HG02938 (cell line): ENCODE data around the gene TSPAN32.

Source experiments
- ATAC-seq: cut with Tn5 transposase; IDR thresholded peaks from one replicate; pipeline ENCODE4 v1.9.1; 2021; ENCODE audit warnings: mild to moderate bottlenecking, moderate library complexity; ENCODE audit not compliant: unreplicated experiment

TSPAN32 gene

DNA sequence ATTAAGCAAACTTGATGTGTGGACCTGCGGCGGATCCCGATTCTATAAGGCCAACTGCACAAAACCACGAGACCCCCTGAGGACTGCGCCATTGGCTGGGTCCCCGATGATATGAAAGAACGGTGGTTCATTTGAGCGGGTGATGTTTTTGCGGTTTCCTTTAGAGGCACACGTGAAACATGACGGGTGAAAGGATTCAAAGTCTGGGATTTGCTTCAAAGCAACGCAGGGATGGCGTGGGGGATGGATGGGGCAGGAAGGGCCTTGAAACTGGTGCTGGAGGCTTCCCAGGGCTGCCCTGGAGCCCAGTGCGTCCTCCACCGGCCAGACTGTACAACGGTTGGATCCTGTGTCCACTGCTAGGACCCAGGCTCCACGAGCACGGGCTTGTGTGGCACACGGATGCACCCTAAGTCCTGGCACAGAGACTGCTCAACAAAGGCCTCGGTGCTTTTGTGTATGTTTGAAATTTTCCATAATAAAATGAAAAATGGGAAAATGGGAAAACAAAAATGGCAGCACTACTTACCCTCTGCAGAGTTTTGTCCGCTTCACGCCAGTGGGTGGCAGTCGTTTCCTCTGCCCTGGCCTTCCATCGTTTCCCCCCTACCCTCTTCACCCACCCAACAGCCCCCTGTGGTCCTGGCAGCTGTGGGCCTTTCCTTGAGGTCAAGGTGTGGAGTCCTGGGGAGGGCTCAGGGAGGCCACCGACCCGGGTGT, 35.1 kb upstream of the TSPAN32 start:
- no peak for ATAC-seq

DNA sequence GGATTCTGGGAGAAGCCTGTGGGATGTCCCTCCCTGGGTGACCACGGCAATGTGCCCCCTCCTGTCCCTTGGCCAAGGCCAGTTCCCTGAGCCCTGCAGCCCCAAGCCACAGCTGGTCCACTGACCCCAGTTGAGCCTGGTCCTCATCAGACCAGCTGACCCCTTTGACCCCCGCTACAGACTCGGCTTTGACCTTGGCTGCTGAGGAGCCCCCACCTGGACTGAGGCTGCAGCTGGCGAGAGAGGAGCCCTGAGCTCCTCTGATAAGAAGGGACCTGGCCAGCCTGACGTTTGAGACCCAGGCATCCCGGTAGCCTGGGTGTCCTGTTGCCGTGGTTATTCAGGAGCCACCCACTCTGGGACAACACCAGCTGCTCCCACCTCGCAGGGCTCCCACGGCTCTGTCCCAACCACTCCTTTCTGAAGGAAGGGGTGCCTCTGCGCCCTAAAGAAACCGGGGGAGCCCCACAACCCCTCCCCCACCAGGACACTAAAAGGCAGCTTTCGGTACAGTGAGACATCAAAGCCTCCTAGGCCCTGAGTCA, 34.4 kb upstream of the TSPAN32 start:
- ATAC-seq, result no peak

DNA sequence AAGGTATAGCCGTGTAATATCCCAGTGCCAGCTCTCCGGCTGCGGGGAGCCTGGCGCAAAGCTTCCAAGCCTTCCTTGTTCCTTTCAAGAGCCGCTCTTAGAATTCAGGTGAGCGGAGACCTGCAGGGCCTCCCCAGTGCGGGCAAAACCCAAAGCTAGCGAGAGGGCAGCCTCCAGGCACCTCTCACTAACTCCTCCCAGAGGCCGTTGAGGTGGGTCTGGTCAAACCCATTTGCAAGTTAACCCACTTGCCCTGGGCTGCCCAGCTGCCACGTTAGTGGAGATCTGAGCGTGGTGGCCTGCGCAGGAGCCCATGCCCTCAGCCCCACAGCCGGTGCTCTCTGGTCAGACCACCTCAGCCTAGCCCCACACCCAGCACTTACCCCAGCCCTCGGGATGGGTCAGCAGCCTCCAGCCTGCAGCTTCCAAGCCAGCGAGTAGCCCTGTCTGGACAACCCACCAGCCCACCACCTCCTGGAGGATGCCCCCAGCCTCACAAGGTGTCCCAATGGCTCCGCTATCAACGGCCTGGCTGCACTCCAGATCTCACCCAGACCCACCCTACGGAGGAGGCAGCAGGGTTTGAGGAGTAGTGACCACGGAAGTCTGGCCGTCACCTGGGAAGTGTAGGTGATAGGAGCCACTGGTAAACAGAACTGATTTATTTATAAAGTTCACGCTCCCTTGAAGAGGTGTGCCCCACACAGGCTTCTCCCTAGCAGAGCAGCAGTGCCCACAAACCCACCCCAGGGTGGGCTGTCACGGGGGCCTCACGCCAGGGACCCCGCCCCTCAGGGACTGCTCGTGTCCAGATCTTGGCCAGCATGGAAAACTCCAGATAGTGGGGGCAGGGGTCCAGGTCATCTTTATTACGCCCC, 33.7 kb upstream of the TSPAN32 start:
- ATAC-seq, result no peak

DNA sequence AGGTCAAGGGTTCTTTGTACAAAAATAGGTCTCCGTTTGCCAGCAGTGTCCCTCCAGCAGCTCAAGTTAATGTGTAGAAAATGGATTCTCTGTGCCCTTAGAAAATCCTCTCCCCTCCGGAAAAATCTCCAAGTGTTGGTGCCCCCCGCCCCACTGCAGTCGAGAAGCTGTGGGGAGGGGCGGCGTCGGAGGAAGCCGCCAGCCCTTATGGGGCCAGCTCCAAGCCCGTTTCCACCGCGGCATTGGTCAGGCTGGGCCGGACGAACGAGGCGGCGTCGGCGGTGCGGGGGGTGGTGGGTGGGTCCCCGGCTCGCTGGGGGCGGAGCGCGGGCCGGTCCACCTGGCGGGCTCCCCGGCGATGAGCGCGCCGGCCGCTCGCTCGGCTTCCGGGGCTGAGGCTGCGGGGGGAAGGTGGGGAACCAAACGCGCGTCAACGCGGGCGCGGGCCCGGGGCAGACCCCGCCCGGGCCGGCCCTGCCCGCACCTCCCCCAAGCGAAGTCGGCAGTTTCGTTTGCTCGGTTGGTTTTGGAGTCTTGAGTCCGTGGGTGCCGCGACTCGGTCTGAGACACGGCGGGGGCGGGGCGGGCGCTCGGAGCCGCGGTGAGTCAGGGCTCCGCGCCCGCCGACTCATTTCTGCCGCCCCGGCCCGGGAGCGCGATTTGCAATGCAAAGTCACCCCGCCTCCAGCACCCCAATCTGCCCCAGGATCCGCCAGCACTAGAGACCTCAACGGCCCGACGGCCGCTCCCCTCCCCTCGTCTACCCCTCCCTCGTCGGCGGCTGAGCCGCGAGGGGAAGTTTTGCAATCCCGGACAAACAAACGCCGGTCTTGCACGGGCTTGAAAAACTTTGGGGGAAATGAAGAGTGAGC, 32.8 kb upstream of the TSPAN32 start:
- no peak for ATAC-seq

DNA sequence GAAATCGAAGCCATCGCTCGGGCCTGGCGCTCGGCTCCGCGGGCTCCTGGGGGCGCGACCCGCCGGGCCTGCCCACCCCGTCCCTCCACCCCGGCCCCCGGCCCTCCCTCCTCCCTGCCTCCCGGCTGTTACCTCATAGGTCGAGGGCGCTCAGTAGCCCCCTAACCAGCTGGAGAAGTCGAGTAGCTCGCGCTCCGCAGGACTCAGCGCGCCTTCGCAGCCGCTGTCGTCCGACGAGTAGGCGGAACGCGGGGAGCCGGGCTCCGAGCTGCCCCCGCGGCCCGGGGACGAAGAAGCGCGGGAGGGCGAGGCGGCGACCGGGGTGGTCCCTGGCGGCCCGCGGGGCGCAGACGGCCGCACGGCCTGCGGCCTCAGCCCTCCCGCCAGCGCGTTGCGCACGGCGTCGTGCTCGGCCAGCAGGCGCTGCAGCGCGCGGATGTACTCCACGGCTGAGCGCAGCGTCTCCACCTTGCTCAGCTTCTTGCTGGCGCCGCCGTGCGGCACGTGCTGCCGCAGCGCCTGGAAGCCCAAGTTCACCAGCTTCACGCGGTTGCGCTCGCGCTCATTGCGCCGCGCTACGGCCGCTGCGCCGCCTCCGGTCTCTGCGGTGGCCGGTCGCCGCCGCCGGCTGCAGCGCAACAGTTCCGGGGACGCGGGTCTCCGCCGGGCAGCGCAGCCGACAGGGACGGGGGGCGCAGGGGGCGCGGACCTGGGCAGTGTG, 32.1 kb upstream of the TSPAN32 start:
- no peak for ATAC-seq

DNA sequence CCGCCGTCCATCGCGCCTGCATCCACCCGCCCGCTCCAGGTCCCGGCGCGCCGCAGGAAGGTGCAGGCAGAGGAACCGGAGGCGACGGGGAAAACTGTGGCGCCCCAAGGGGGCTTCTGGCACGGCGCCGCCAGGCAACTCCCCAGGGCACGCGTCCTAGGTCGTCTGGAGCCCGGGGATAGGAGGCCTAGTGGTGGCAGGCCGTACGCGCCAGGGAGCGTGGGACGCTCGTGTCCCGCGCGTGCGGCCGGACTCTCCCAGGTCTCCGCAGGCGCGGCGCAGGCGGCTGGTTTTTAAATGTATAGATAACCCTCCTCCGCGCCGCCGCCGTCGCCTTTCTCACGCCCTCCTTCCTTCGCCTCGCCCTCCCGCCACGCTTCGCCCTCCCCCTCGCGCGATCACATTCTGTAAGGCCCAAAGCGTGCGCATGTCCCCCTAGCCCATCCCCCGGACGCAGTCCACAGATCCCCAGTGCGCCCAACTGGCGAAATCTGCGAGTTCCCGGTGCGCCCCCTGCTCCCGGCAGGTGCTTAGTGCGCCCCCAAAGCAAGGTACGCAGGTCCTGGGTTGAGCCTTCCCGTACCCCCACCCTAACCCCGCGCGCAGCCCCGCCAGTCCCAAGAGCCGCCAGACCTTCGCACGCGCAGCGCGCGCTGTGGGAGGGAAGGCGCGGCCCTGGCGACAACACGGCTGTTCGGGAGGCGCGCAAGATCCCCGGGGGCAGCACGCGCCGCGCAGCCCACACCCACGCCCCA, 31.3 kb upstream of the TSPAN32 start, which contains the start of gene ASCL2:
Gene ASCL2 (minus strand): TSS at position 267 of the 755 bp plus-strand sequence. CDS start 256 bp downstream, at position 11.
- ATAC-seq, result no peak

DNA sequence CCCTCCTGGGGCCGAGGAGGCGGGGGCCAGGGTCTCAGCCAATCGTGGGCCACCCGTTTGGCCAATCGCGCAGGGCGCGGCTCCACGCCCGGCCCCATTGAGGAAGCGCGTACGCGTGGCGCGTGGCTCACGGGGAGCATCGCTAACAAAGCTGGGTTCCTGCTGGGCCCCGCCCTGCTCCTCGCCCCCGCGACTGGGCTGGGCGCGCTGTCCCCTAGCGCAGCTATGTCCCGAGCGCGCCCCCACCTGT, 30.8 kb upstream of the TSPAN32 start:
- no peak for ATAC-seq

DNA sequence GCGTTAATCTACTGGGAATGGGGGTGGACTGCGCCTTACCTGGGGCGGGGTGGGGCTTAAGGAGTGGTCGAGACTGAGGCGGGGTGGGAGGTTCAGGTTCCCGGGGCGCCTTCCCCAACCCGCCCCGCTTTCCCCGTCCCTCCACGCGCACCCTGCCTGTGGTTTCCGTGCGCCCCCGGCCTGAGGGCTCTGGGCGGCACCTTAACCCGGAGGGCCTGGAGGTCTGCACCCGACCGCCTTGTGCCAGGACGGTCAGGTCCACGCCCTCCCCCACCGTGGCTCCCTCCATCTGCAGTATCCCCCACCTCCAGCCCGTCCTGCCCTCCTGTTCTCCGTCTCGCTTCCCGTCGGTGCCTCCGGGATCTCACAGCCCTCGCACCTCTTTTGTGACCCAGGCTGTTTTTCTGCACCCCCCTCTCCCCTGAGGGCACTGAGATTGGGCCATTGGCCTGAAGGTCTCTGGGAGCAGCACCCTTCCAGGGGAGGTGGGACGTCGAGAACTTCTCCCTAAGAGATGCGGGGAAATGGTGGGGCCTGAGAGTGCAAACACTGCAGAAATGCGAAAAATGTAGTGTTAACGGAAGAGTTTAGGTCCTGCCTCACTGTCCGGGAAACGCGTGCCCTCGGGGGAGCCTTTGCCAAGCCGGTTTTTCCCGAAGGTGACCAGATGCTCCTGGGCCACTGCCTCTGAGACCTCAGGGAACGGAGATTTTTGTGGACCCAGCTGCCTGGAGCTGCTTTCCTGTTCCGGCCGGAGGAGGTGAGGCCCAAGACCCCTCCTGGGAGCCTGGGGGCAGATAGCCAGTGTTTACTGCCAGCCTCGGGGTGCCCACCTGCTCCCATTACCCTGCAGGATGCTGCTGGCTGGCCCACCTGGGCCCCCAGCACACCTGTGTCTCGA, 30.2 kb upstream of the TSPAN32 start:
- ATAC-seq, result no peak

DNA sequence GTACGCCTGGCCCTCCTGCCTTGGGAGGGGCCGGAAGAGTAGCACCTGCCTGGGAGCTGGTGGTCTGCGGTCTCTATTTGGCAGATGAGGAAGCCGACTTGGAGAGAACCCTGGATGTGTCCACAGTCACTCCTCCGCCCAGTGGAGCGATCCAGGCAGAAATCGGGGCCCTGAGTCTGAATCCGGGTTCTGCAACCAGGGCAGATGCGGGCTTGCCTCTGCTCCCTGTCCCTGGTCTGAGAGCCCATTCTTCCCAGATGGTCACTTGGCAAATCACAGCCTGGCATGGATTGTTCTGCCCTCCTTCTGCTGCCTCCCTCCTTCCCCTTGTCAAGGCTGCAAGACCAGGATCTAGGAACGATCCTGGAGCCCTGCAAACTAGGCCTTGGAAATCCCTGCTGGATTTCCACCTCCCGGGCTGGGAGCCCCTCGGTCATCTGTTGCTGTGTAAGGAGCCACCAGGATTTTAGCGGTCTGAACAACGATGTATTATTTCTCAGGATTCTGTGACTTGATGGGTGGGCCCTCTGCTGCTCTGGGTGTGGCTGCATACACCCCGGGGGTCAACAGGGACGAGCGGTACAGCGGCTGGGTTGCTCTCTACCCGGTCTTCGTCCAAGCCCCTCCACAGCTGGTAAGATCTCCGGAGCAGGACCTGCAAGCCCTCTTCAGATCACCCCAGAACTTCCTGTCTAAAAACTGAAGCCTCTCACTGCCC, 29.4 kb upstream of the TSPAN32 start:
- no peak for ATAC-seq

DNA sequence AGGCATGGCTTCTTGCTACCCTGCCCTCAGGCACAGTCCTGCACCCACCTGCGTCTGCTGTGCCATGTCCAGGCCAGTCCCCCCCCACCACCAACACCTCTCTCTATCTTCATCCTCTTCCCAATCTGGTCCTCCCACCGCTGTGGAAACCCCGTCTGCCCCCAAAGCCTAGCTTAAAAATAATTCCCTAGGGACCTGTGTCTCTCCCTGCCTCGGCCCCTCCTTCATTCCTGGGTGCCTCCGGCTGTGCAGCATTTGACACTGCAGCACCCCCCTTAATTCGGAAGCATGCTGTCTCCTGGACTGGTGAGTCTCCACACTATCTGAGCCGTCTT, 28.9 kb upstream of the TSPAN32 start:
- no peak for ATAC-seq

DNA sequence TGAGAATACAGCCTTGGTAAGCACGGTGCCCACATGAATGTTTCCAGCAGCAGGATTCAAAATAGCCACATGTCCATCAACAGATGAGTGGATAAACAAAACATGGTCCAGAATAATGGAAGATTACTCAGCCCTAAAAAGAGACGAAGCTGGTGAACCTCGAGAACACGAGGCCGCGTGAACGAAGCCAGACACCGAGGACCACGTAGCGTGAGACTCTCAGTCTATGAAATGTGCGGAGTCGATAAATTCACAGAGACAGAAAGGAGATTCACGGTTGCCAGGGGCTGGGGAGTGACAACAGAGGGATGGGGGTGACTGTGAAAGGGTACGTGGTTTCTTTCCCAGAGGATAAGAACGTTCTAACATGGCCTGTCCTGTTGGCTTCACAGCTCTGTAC, 28.5 kb upstream of the TSPAN32 start:
- no peak for ATAC-seq

DNA sequence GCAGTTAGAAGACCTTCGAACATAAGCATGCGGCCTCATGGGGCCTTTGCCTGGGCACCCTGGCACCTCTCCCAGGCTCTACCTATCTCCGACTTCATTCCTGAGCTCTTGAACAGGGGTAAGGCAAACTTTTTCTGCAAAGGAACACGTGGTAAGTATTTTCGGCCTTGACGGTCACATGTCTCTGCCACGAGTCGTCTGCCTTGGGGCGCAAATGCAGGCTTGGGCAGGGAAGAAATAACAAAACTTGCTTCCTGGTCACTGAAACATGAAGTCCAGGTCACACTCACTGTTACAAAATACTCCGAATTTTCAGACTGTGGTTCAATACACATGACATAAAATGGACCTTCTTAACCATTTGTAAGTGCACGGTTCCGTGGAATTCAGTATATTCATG, 28.0 kb upstream of the TSPAN32 start:
- no peak for ATAC-seq

DNA sequence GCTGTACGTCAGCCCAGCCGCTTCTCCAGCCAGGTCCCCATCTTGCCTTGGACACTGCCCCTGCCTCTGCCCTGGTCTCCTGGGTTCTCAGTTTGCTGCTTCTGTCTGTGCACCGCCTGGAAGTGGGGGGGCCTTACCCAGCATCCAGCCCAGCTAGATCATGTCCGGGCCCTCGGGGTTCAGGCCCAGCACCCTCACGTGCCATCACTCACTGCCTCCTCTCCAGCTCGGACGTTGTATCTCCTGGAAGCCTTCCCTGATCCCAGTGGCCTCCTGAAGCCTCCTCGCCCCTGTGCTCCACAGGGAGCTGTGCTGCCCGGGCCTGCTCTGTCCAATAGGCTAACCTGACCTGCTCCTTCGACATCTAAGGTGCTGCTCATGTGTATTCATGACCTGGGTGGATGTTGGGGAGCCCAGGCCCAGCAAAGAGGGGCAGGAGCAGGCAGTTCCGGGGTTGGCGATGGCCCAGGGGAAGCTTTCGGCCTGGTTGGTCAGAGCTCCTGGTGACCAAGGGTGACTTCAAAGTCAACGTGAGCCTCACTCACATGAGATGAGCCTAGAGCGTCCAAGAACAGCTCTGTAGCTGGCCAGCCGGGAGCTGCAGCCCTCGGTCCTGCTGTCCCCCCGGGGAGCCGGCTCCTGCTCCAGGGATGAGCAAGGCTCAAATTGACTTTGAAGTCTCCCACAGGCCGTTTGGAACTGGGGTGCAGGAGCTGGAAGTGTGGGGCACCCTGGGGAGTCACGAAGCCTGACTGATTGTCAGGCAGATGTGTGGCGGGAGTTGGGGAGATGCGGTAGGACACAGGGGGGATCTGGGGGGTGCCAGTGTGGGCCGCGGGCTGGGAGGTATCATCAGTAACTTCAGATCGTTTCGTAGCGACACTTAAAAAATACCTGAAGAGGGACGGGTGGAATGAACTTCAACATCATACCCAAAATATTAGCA, 26.2 kb upstream of the TSPAN32 start:
- no peak for ATAC-seq

DNA sequence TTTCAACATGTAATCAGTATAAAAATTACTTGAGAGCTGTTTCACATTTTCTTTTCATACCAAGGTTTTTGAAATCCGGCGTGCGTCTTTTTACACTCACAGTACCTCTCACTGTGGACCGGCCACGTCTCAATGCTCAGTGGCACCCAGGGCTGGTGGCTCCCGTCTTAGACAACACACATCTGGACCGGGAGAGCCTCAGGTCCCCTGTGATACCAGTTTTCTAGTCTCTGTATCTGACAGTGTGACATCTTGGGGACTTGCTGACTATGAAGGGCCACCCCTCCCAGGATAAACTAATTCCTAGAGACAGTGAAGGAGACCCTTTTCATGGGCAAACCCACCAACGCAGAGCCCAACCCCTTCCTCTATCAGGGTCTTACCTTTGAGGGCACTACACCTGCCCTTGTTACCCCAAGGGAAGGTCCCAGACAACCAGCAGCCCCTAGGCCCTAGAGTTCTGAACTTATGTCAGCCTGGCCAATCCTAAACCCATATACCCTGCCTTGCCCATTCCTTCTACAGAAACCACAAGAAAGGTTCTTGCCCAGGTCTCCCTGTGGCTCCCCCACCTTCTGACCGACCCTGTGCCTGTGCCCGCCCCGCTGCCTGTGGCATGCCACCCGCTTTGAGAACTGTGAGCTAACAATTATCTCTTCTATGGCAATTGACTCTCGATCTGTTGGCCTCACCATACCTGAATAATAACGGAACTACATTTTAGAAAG, 25.4 kb upstream of the TSPAN32 start:
- no peak for ATAC-seq

DNA sequence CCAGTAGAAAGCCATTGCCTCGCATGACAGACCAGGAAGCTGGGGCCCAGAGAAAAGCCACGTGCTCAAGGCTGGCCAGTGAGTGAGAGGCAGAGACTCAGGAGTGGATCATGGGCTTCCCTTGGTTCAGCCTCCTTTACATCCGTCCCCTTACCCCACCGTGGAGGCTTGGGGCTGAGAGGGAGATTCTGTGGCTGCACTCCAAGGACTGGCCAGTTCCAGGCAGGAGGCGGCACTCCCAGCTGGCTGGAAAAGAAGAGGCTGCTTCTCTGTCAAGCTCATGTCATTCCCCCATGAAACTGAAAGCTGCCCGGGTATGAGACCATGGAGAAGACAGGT, 24.8 kb upstream of the TSPAN32 start:
- no peak for ATAC-seq

DNA sequence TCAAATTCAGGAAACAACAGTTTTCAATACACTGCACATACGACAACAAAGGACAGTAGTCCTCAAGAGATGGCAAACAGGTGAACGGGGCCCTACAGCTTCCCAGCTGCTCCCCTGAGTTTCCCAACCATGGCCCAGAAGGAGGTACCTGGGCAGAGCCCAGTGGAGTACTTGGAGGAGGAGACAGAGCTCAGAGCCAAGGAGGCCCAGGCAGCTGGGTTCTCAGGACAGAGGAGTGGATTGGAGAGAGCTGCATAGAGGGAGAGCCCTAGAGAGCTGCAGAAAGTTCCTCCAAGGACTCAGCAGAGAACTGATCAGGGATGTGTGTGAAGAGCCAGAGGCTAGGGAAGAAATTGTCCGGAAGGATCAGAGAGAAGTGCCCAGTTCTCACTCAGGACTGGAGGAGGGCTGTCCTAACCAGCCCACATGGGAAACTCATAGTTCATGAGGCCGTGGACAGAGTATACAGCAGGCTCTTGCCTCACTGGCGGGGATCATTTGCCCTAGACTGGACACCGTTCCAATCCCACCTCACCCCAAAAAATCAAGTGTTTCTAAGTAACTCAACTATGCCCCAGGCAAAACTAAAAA, 23.8 kb upstream of the TSPAN32 start:
- ATAC-seq, result no peak
